Measurements from ENCODE around the gene BAIAP3. TPM values are rescaled to one million over a fixed set of nuclear protein-coding genes. Genes with fewer than 3 reads are reported as not detected.
A peak's percentile ranks its signal among the peaks of the same experiment; 100 is the strongest.

The BAIAP3 gene
- total RNA-seq, 1 experiment from 2014 or later = 4.5 TPM

GRCh38 chr16:1351582-1352362, 18.3 kb downstream of the BAIAP3 start, which contains the start of the genes GNPTG and TSR3:
TSS of gene GNPTG (plus strand) at chr16:1351931. CDS start at chr16:1351966, 35 bp downstream.
TSS of gene TSR3 (minus strand) at chr16:1351878. CDS start at chr16:1351804, 74 bp downstream.
- in situ Hi-C loops (cut with HindIII; ENCODE audit: low pct_unique_long_range_greater_than_20kb, low sequenced_read_pairs) = no loop called here

GRCh38 chr16:1354815-1355540, 21.5 kb downstream of the BAIAP3 start:
- no peak for DNase-seq (ENCODE audit: low read depth)
- in situ Hi-C loops (cut with HindIII; ENCODE audit: low pct_unique_long_range_greater_than_20kb, low sequenced_read_pairs) = no loop called here

More at GRCh38 chr16:1351582-1352362, 18.3 kb downstream of the BAIAP3 start, which contains the start of the genes GNPTG and TSR3:
- DNase-seq (ENCODE audit: low read depth) = peak; percentile 83

GRCh38 chr16:1355591-1355990, 22.1 kb downstream of the BAIAP3 start:
- no peak for DNase-seq (ENCODE audit: low read depth)
- in situ Hi-C loops (cut with HindIII; ENCODE audit: low pct_unique_long_range_greater_than_20kb, low sequenced_read_pairs) = no loop called here

GRCh38 chr16:1356061-1356900, 22.8 kb downstream of the BAIAP3 start:
- in situ Hi-C loops (cut with HindIII; ENCODE audit: low pct_unique_long_range_greater_than_20kb, low sequenced_read_pairs) = no loop called here
- DNase-seq (ENCODE audit: low read depth) = no peak

GRCh38 chr16:1357906-1358566, 24.6 kb downstream of the BAIAP3 start:
- peak; percentile 53 for DNase-seq (ENCODE audit: low read depth)
- in situ Hi-C loops (cut with HindIII; ENCODE audit: low pct_unique_long_range_greater_than_20kb, low sequenced_read_pairs) = no loop called here

- in situ Hi-C loops (cut with HindIII; ENCODE audit: low pct_unique_long_range_greater_than_20kb, low sequenced_read_pairs) = no loop called here
- DNase-seq (ENCODE audit: low read depth) = no peak
These were observed 28.4 kb downstream of the BAIAP3 start for GRCh38 chr16:1361685-1362360.

GRCh38 chr16:1362807-1363206, 29.4 kb downstream of the BAIAP3 start:
- in situ Hi-C loops (cut with HindIII; ENCODE audit: low pct_unique_long_range_greater_than_20kb, low sequenced_read_pairs) = no loop called here
- DNase-seq (ENCODE audit: low read depth) = no peak

- in situ Hi-C loops (cut with HindIII; ENCODE audit: low pct_unique_long_range_greater_than_20kb, low sequenced_read_pairs) = no loop called here
- DNase-seq (ENCODE audit: low read depth) = peak; percentile 50
These were observed 30.1 kb downstream of the BAIAP3 start for GRCh38 chr16:1363501-1364041.

GRCh38 chr16:1364510-1364909, 31.1 kb downstream of the BAIAP3 start:
- DNase-seq (ENCODE audit: low read depth) = no peak
- in situ Hi-C loops (cut with HindIII; ENCODE audit: low pct_unique_long_range_greater_than_20kb, low sequenced_read_pairs) = no loop called here

GRCh38 chr16:1366060-1366711, 32.7 kb downstream of the BAIAP3 start:
- no peak for DNase-seq (ENCODE audit: low read depth)
- in situ Hi-C loops (cut with HindIII; ENCODE audit: low pct_unique_long_range_greater_than_20kb, low sequenced_read_pairs) = no loop called here

- in situ Hi-C loops (cut with HindIII; ENCODE audit: low pct_unique_long_range_greater_than_20kb, low sequenced_read_pairs) = no loop called here
- DNase-seq (ENCODE audit: low read depth) = no peak
These were observed 33.4 kb downstream of the BAIAP3 start for GRCh38 chr16:1366712-1367299.

- no peak for DNase-seq (ENCODE audit: low read depth)
- in situ Hi-C loops (cut with HindIII; ENCODE audit: low pct_unique_long_range_greater_than_20kb, low sequenced_read_pairs) = no loop called here
These were observed 34.2 kb downstream of the BAIAP3 start for GRCh38 chr16:1367486-1368174.

GRCh38 chr16:1371054-1371978, 37.9 kb downstream of the BAIAP3 start:
- in situ Hi-C loops (cut with HindIII; ENCODE audit: low pct_unique_long_range_greater_than_20kb, low sequenced_read_pairs) = no loop called here

GRCh38 chr16:1372292-1372950, 39.0 kb downstream of the BAIAP3 start:
- DNase-seq (ENCODE audit: low read depth) = no peak
- in situ Hi-C loops (cut with HindIII; ENCODE audit: low pct_unique_long_range_greater_than_20kb, low sequenced_read_pairs) = no loop called here

More at GRCh38 chr16:1371054-1371978, 37.9 kb downstream of the BAIAP3 start:
- DNase-seq (ENCODE audit: low read depth) = no peak
